GM12801 (cell line): ENCODE data around the gene PPP2R5B.

Source experiments
- CTCF ChIP-seq: IDR thresholded peaks from one replicate; pipeline ENCODE4 v1.5.1; 2011; ENCODE audit warnings: control low read depth; ENCODE audit not compliant: insufficient read length; ENCODE audit errors: extremely low read depth

PPP2R5B gene

DNA sequence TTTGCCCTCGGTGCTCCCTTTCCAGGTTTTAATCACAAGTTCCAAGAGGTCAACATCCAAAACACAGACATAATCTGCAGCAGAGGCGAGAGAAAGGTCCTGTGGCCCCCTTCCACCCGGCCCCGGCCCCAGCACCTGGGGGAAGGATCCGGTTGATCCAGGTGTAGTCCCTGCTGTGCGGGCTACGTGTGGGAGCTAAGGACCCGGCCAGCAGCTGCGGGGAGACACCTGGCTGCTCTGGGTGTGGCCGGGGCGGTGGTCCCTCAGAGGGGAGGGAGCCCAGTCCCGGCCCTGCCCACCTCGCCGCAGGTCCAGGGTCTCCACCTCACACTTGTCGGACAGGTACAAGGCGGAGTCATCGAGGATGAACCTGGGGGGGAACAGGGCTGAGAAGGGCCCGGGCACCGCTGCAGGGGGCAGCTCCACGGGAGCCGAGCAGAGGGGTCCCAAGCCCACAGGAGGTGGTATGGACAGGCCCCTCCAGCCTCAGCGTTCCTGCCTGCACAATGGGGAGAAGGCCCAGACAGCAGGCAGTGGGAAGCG, 21.1 kb upstream of the PPP2R5B start:
- TF ChIP-seq CTCF: no peak

DNA sequence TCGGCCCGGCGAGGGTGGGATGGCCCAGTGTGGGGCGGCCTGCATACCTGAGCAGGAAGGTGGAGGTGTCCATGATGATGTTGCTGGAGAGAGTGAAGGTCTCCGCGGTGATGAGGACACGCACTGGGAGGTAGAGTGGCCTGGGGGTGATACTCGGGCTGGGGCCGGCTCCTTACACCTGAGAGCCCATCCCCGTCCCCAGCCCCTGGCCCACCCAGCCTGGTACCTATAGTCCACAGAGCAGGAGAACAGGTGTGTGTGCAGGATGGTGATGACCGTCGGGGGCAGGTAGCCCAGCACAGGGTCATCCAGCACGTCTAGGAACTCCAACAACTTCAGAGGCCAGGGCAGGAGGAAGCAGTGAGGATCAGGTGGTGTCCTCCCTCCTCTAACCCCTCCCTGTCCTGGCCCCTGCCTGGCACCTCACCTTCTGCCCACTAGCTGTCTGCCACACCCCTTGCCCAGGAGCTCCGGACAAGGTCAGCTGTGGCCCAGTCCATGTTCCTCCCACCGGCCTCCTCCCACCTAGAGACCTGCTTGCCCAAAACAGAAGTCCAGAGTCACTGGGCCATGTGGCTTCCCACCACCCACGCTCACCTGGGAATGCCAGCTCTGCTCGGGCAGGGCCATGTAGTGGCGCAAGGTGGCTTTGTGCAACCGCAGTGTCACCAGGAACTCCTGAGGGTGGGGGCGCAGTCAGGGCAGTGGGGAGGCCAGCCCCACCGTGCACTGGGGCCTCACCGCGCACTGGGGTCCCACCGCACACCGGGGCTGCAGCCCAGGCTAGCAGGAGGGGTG, 18.8 kb upstream of the PPP2R5B start:
- TF ChIP-seq CTCF: no peak

- no peak for TF ChIP-seq CTCF
Observed at GRCh38 chr11:64906314-64906635, 18.2 kb upstream of the PPP2R5B start.

- no peak for TF ChIP-seq CTCF
Observed at GRCh38 chr11:64908766-64909165, 15.7 kb upstream of the PPP2R5B start.

DNA sequence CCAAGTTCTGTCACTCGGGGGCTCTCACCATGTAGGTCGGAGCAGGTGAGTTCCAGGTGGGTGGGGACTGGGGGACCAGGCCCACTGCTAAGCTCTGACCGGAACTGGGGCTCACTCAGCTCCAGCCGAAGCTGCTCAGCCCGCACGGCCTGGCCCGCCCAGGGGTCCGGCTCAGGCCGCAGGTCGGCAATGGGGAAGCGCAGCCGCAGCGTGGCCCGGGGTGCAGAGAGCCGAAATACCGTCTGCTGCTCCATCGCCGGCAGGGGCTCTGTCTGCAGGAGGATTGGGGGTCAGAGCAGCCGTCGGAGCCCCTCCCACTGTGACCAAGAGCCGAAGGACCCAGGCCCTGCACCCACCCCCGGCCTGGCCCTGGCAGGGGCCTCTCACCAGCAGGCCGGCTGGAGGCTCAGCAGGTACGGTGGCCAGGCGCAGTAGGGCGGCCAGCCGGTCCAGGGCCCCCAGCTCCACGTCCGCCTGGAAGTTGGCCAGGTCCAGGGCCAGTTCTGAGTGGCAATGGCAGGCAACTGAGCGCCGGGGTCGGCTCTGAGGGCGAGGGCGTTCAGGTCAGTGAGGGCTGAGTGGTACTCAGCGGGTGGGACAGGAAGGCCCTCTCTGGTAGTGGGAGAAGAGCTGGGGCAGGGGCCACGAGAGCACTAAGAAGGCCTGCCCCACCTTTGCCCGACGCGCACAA, 14.7 kb upstream of the PPP2R5B start:
- no peak for TF ChIP-seq CTCF

GRCh38 chr11:64910451-64911093, 13.9 kb upstream of the PPP2R5B start:
- no peak for TF ChIP-seq CTCF

DNA sequence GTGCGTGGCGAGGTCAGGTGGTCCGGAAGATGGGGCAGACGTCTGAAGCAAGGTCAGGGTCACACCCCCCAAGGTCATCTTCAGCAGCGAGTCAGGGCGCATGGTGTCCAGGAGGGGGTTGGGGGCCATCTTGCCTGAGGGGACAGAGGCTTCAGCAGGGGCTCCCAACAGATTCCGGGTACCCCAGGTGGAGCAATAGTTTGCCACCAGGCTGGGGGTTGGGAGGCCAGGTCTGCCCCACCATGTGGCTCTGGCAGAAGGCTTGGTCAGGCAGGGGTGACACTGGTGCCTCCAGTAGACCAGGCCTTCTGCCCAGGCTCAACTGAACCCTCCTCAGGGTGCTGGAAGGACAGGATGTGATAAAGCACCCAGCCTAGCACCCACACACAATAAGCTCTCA, 13.3 kb upstream of the PPP2R5B start:
- TF ChIP-seq CTCF: no peak
